Lung microvascular endothelial cell (primary cell): ENCODE results near the gene UBXN1. TPM values are rescaled to one million over a fixed set of nuclear protein-coding genes. Genes with fewer than 3 reads are reported as not detected.

Experiments
- DNase-seq, 2 donors: peaks; one replicate each; pipeline versions ENCODE4 v3.0.0 to v3.0.0-alpha.2; 2010; ENCODE audit warnings: low read depth in 2 of 2
- total RNA-seq: library from RNA; depleted of rRNA; stranded (reverse); fragments of >200 nt; gene quantifications from 2 replicates; pipeline ENCODE4 v1.2.1, GENCODE V29; 2014

Gene UBXN1
- total RNA-seq, 1 donor from 2014 or later: 131 TPM

GRCh38 chr11:62645946-62646824 lies 32.7 kb downstream of the UBXN1 start, which contains the start of gene GANAB:
Gene GANAB (minus strand): TSS chr11:62646613. CDS start chr11:62646599, 14 bp downstream.
- DNase-seq: peak; percentile 98 to 99

- no peak for DNase-seq
These were observed 33.3 kb downstream of the UBXN1 start for GRCh38 chr11:62645671-62645945.

GRCh38 chr11:62644220-62644619 lies 34.7 kb downstream of the UBXN1 start:
- no peak for DNase-seq

DNA sequence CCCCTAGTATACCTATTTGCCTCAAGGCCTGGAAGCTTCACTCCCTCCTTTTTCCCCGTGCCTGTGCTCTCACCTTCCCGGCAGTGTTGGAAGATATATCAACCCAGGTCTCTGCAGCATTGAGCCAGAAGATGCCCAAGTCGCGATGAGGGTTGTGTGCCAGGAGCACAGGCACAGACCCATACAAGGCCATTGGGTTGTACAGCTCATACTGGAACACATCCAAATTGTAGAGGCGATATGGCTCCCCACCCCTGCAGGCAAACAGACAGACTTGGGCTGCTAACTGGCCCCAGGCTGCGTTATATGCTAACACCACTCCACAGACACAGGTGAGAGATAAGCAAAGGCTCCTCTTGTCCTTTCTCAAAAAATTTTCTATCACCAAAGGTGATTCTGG lies 46.4 kb downstream of the UBXN1 start:
- no peak for DNase-seq

DNA sequence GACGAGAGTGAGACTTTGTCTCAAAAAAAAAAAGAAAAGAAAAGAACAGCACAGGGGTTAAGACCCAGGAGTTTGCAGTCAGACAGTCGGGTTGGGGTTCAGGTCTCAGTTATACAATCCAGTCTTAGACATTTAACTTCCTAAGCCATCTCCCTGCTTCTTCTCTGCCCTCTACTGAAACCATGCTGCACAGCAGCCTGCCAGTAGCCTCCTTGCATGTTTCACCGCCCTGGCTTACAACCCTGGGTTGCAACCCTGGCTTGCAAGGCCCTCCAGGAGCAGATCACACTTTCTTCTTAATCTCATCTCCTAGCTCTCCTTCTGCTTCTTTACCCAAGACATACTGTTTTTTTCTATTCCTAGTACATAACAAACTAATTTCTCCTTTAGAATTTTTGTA lies 51.2 kb downstream of the UBXN1 start:
- peak in 1 of 2 donors; percentile 28 for DNase-seq

Other genes starting within 250 kb of the UBXN1 start
- 214 and 215 TPM in 2 replicates for gene AHNAK, start 132.3 kb downstream of the UBXN1 start, total RNA-seq
- 1,150 and 1,533 TPM in 2 replicates for gene EEF1G, start 105.2 kb downstream of the UBXN1 start, total RNA-seq
- gene TUT1, start 87.5 kb downstream of the UBXN1 start, total RNA-seq: 7.6 and 14.5 TPM in 2 replicates
- gene MTA2, start 77.2 kb downstream of the UBXN1 start, total RNA-seq: 147 and 148 TPM in 2 replicates
- 19.0 and 25.2 TPM in 2 replicates for gene EML3, start 66.3 kb downstream of the UBXN1 start, total RNA-seq
- gene ROM1, start 65.8 kb downstream of the UBXN1 start, total RNA-seq: 2.4 and 3.3 TPM in 2 replicates
- gene B3GAT3, start 57.1 kb downstream of the UBXN1 start, total RNA-seq: 12.0 and 15.1 TPM in 2 replicates
- gene GANAB, start 32.5 kb downstream of the UBXN1 start, total RNA-seq: 170 and 189 TPM in 2 replicates
- gene INTS5, start 25.8 kb downstream of the UBXN1 start, total RNA-seq: 13.5 and 19.6 TPM in 2 replicates
- 25.5 and 37.5 TPM in 2 replicates for gene C11orf98, start 13.9 kb downstream of the UBXN1 start, total RNA-seq
- 4.8 and 6.3 TPM in 2 replicates for gene CSKMT, start 13.8 kb downstream of the UBXN1 start, total RNA-seq
- 8.3 and 9.9 TPM in 2 replicates for gene UQCC3, start 7.4 kb downstream of the UBXN1 start, total RNA-seq
- 1.5 and 1.6 TPM in 2 replicates for gene LBHD1, start 6.8 kb downstream of the UBXN1 start, total RNA-seq
- gene LRRN4CL, start 10.5 kb upstream of the UBXN1 start, total RNA-seq: 0.22 and 0.60 TPM in 2 replicates
- 17.7 and 26.4 TPM in 2 replicates for gene BSCL2, start 28.4 kb upstream of the UBXN1 start, total RNA-seq
- not detected in 2 replicates for gene GNG3, start 28.6 kb upstream of the UBXN1 start, total RNA-seq
- gene HNRNPUL2, start 48.4 kb upstream of the UBXN1 start, total RNA-seq: 7.0 and 9.7 TPM in 2 replicates
- gene TTC9C, start 49.4 kb upstream of the UBXN1 start, total RNA-seq: 23.4 and 24.6 TPM in 2 replicates
- gene ZBTB3, start 75.1 kb upstream of the UBXN1 start, total RNA-seq: 7.4 and 11.7 TPM in 2 replicates
- 58.0 and 60.7 TPM in 2 replicates for gene POLR2G, start 82.5 kb upstream of the UBXN1 start, total RNA-seq
- 19.8 and 31.9 TPM in 2 replicates for gene TAF6L, start 92.3 kb upstream of the UBXN1 start, total RNA-seq
- 20.3 and 39.3 TPM in 2 replicates for gene TMEM179B, start 108.3 kb upstream of the UBXN1 start, total RNA-seq
- gene TMEM223, start 112.9 kb upstream of the UBXN1 start, total RNA-seq: 8.7 and 13.5 TPM in 2 replicates
- 7.6 and 12.3 TPM in 2 replicates for gene NXF1, start 126.4 kb upstream of the UBXN1 start, total RNA-seq
- 29.4 and 33.3 TPM in 2 replicates for gene STX5, start 153.0 kb upstream of the UBXN1 start, total RNA-seq
- not detected in 2 replicates for gene TEX54, start 153.8 kb upstream of the UBXN1 start, total RNA-seq
- 75.4 and 81.7 TPM in 2 replicates for gene WDR74, start 160.5 kb upstream of the UBXN1 start, total RNA-seq
- gene SLC3A2, start 201.8 kb upstream of the UBXN1 start, total RNA-seq: 57.9 and 59.9 TPM in 2 replicates
- gene CHRM1, start 242.3 kb upstream of the UBXN1 start, total RNA-seq: not detected in 2 replicates